Left ventricle myocardium superior (tissue), 1 donor: ENCODE measurements around the gene ETFBKMT. TPM values are rescaled to one million over a fixed set of nuclear protein-coding genes. Genes with fewer than 3 reads are reported as not detected.
"Not testable (repeated sequence)": the region's sequence is repeated elsewhere in the genome, so short reads cannot be mapped to it uniquely, and the experiment has no call there.

Source experiments
- ATAC-seq: fragments of 200-7000 bp; cut with Tn5 transposase; one replicate; pipeline ENCODE4 v1.9.1; 2020; ENCODE audit warnings: mild to moderate bottlenecking, moderate library complexity
- DNase-seq: peaks from one replicate; pipeline ENCODE4 v3.0.0-alpha.2; 2020
- intact Hi-C: fragments of 100-400 bp; cut with micrococcal nuclease; formaldehyde crosslinking; loops from one replicate; pipeline ENCODE4 v1.11.0; 2022
- total RNA-seq: library from RNA; stranded (reverse); fragmentation: NEBNext Ultra II Directional; extraction: Animal tissue kit (Norgen Biotek cat#: 25700); gene quantifications from one replicate; pipeline ENCODE4 v1.2.1, GENCODE V29; 2021
- donor health status: DM: no; HTN: yes; CAD: no; lungs with severe emphysema.

Gene ETFBKMT
- total RNA-seq, 1 donor from 2014 or later: 7.9 TPM

DNA sequence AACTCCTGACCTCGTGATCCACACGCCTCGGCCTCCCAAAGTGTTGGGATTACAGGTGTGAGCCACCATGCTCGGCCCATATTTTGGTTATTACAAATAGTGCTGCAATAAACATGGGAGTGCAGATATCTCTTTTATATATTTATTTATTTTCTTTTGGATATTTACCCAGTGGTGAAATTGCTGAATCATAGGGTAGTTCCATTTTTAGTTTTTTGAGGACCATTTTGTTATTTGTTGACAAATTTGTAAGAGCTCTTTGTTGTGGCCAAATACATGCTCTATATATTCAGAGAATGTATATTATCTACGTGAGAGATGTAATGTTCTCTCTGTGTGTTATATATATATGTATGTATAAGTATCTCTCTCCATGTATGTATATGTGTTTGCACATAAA, 53.4 kb downstream of the ETFBKMT start:
- intact Hi-C loops: no loop called here
- ATAC-seq: no peak
- no peak for DNase-seq

GRCh38 chr12:31714406-31715271, 55.2 kb downstream of the ETFBKMT start:
- ATAC-seq (no peak), DNase-seq (no peak)
- intact Hi-C loops: no loop called here

DNA sequence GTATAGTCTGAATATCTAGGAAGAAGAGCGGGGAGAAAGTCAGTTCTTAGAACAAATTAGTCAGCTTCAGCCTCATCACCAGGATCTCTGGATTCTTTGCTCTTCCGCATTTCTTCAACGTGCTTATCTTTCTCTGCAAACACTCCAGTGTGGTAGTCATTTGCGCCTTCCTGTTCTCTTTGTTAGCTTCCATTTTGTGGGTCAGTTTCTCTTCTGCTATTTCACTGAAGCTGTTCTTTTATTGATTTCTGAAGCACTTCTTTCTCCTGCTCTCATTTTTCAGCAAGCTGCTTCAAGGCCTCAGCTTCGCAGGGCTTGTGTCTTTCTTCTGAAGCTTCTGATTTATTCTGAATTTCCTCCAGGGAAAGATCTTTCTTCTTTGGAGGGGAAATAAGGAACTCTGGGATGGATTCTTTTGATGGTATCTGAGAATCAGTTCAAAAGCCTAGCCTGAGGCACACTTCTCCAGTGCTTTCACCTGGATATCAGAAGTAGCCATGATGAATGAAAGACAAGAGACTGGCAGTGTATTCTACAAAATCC, 55.9 kb downstream of the ETFBKMT start:
- no peak for ATAC-seq
- DNase-seq: no peak
- intact Hi-C loops: no loop called here

GRCh38 chr12:31716998-31717397, 57.5 kb downstream of the ETFBKMT start:
- DNase-seq, intact Hi-C loops, ATAC-seq: not testable (repeated sequence)

DNA sequence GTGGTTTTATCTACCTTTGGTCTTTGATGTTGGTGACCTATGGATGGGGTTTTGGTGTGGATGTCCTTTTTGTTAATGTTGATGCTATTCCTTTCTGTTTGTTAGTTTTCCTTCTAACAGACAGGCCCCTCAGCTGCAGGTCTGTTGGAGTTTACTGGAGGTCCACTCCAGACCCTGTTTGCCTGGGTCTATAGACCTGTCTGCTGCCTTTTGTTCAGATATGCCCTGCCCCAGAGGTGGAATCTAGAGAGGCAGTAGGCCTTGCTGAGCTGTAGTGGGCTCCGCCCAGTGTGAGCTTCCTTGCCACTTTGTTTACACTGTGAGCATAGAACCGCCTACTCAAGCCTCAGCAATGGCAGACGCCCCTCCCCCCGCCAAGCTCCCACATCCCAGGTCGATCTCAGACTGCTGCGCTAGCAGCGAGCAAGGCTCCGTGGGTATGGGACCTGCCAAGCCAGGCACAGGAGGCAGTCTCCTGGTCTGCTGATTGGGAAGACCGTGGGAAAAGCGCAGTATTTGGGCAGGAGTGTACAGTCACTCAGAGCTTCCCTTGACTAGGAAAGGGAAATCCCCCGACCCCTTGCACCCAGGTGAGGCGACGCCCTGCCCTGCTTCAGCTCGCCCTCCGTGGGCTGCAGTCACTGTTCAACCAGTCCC, 59.2 kb downstream of the ETFBKMT start:
- intact Hi-C loops, DNase-seq, ATAC-seq: not testable (repeated sequence)

- DNase-seq (no peak), ATAC-seq (no peak)
- intact Hi-C loops: no loop called here
Observed at GRCh38 chr12:31722580-31722979, 63.1 kb downstream of the ETFBKMT start.

Other genes with a start within 250 kb of the ETFBKMT start
- 43.7 TPM for gene DENND5B, start 68.6 kb upstream of the ETFBKMT start, total RNA-seq
- 16.7 TPM for gene AMN1, start 69.3 kb downstream of the ETFBKMT start, total RNA-seq